HG03175 (cell line): Measurements from ENCODE around the gene TSHR.

Experiments
- ATAC-seq: cut with Tn5 transposase; IDR thresholded peaks from one replicate; pipeline ENCODE4 v1.9.1; 2021; ENCODE audit warnings: mild to moderate bottlenecking, moderate library complexity; ENCODE audit not compliant: unreplicated experiment

The TSHR gene

GRCh38 chr14:81170104-81170828 is 214.8 kb downstream of the TSHR start:
- peak; percentile 96 for ATAC-seq

- no peak for ATAC-seq
These were observed 215.4 kb downstream of the TSHR start for GRCh38 chr14:81170829-81171195.

- ATAC-seq: no peak
These were observed 216.9 kb downstream of the TSHR start for GRCh38 chr14:81172353-81172752.

GRCh38 chr14:81172881-81173280 is 217.5 kb downstream of the TSHR start:
- no peak for ATAC-seq

GRCh38 chr14:81176241-81176640 is 220.8 kb downstream of the TSHR start:
- ATAC-seq: no peak

- ATAC-seq: no peak
These were observed 221.8 kb downstream of the TSHR start for GRCh38 chr14:81177225-81177624.

- peak; percentile 53 for ATAC-seq
These were observed 222.6 kb downstream of the TSHR start for GRCh38 chr14:81178063-81178462.

GRCh38 chr14:81179631-81180030 is 224.2 kb downstream of the TSHR start:
- ATAC-seq: no peak

- ATAC-seq: peak; percentile 79
These were observed 232.6 kb downstream of the TSHR start for GRCh38 chr14:81187832-81188522.

GRCh38 chr14:81192594-81192993 is 237.2 kb downstream of the TSHR start:
- no peak for ATAC-seq

GRCh38 chr14:81193924-81194633 is 238.7 kb downstream of the TSHR start:
- peak; percentile 47 for ATAC-seq
